ENCODE data around the gene RTCA. TPM values are rescaled to one million over a fixed set of nuclear protein-coding genes. Genes with fewer than 3 reads are reported as not detected.

The RTCA gene
- total RNA-seq, 1 donor from 2014 or later, result 38.1 TPM

Other genes with a start within 250 kb of the RTCA start
- 2.8 TPM for gene SASS6, start 133.3 kb upstream of the RTCA start, total RNA-seq
- gene TRMT13, start 133.1 kb upstream of the RTCA start, total RNA-seq, result 11.1 TPM
- gene LRRC39, start 88.0 kb upstream of the RTCA start, total RNA-seq, result 0.92 TPM
- 17.0 TPM for gene DBT, start 16.4 kb upstream of the RTCA start, total RNA-seq
- 7.1 TPM for gene CDC14A, start 86.3 kb downstream of the RTCA start, total RNA-seq

All from mucosa of gallbladder (tissue), 1 donor.